CD4-positive, CD25-positive, alpha-beta regulatory T cell (primary cell): ENCODE results near the gene CORO2A. TPM values are rescaled to one million over a fixed set of nuclear protein-coding genes. Genes with fewer than 3 reads are reported as not detected.

Experiments
- ATAC-seq, 2 donors: fragments of 150-1000 bp; cut with Tn5 transposase; one replicate each; pipeline ENCODE4 v1.10.0; 2021; ENCODE audit warnings: low read depth in 2 of 2, moderate number of reproducible peaks in 2 of 2, moderate library complexity in 1 of 2
- DNase-seq, 3 donors: peaks; one replicate each; pipeline versions ENCODE4 v3.0.0 to v3.0.0-alpha.2; 2012 to 2022; ENCODE audit warnings: mixed read lengths in 1 of 3
- H3K27ac ChIP-seq: one replicate; pipeline ENCODE4 v1.7.0; 2013; ENCODE audit warnings: mild to moderate bottlenecking, low read length; ENCODE audit not compliant: insufficient read depth, poor library complexity, severe bottlenecking
- H3K27me3 ChIP-seq: one replicate; pipeline ENCODE4 v1.7.0; 2013; ENCODE audit warnings: low read length; ENCODE audit not compliant: control insufficient read depth, insufficient read depth
- H3K36me3 ChIP-seq: one replicate; pipeline ENCODE4 v1.7.0; 2013; ENCODE audit warnings: mild to moderate bottlenecking, low read length, moderate library complexity; ENCODE audit not compliant: control insufficient read depth, insufficient read depth
- H3K4me1 ChIP-seq: 2 replicates; pipeline ENCODE4 v1.7.0; 2013; ENCODE audit warnings: mild to moderate bottlenecking, low read length; ENCODE audit not compliant: insufficient read depth, control insufficient read depth, poor library complexity, severe bottlenecking
- H3K4me3 ChIP-seq: one replicate; pipeline ENCODE4 v1.7.0; 2013; ENCODE audit warnings: low read depth, mild to moderate bottlenecking, low read length, moderate library complexity
- H3K9me3 ChIP-seq, 2 experiments: 1 replicate in 1 of 2; 2 replicates in 1 of 2; pipeline ENCODE4 v1.7.0; 2013; ENCODE audit warnings: low read length in 2 of 2, mild to moderate bottlenecking in 1 of 2, moderate library complexity in 1 of 2; ENCODE audit not compliant: control insufficient read depth in 2 of 2
- H3K27ac Mint-ChIP-seq, 3 donors: one replicate each; pipeline ENCODE4 v1.8.0; 2020 to 2022; ENCODE audit warnings: mild to moderate bottlenecking in 3 of 3, mixed read lengths in 3 of 3, moderate library complexity in 2 of 3
- H3K27me3 Mint-ChIP-seq: one replicate; pipeline ENCODE4 v1.8.0; 2022; ENCODE audit warnings: mild to moderate bottlenecking, mixed read lengths
- H3K36me3 Mint-ChIP-seq: one replicate; pipeline ENCODE4 v1.8.0; 2020; ENCODE audit warnings: mixed read lengths
- H3K4me1 Mint-ChIP-seq, 4 donors: one replicate each; pipeline ENCODE4 v1.8.0; 2020 to 2022; ENCODE audit warnings: mixed read lengths in 4 of 4, mild to moderate bottlenecking in 1 of 4
- H3K4me3 Mint-ChIP-seq, 4 donors: one replicate each; pipeline ENCODE4 v1.8.0; 2020 to 2022; ENCODE audit warnings: mild to moderate bottlenecking in 4 of 4, mixed read lengths in 4 of 4, moderate library complexity in 3 of 4
- H3K9me3 Mint-ChIP-seq, 7 donors: one replicate each; pipeline ENCODE4 v1.8.0; 2020 to 2022; ENCODE audit warnings: mixed read lengths in 7 of 7, mild to moderate bottlenecking in 3 of 7, moderate library complexity in 2 of 7
- polyA plus RNA-seq, 4 donors: library from polyadenylated mRNA; unstranded; fragments of 300-500 nt; fragmentation: Illumina TruSeq; gene quantifications; one replicate each; pipeline ENCODE4 v1.2.3, GENCODE V29; 2021
- total RNA-seq: library from RNA; stranded (reverse); gene quantifications from one replicate; pipeline ENCODE4 v1.2.3, GENCODE V29; 2022

CORO2A gene
- total and polyA plus RNA-seq, 5 donors from 2014 or later = 13.4 to 27.0 (median 14.1) TPM

DNA sequence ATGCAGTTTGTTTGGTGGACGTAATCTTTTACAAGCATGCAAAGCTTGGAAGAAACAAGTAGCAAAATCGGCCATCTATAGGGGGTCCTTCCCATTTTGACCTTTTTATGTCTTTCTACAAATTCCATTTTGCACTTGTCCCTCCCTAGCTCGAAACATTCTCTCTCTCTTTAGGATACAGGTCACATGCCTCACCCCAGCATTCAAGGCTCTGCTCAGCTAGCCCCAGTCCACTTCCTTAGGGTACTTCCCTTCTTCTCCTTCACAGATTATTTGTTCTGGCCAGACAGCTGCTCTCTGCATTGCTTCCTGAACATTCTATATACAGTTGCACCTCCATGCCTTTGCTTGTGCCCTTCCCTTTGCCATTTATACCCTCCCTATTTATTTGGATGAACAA is 41.7 kb downstream of the CORO2A start:
- peaks cover 0 to 2% (median 0%) of the 10 kb centered on the region in 7 donors for H3K9me3 Mint-ChIP-seq
- Histone ChIP-seq H3K27ac (no peak overlapping the region), H3K9me3 (no peaks in the 10 kb centered on the region), H3K4me1 (peaks cover 5% of the 10 kb centered on the region), H3K27me3 (no peaks in the 10 kb centered on the region), H3K4me3 (no peak overlapping the region), H3K36me3 (peaks cover 26% of the 10 kb centered on the region)
- DNase-seq = no peak
- peaks cover 16 to 41% (median 27%) of the 10 kb centered on the region in 4 donors for H3K4me1 Mint-ChIP-seq
- no peaks in the 10 kb centered on the region for H3K27me3 Mint-ChIP-seq
- ATAC-seq = no peak
- no peak overlapping the region for H3K4me3 Mint-ChIP-seq
- peaks cover 21% of the 10 kb centered on the region for H3K36me3 Mint-ChIP-seq
- H3K27ac Mint-ChIP-seq = peak overlapping the region in 2 of 3 donors; percentile 2 to 77

DNA sequence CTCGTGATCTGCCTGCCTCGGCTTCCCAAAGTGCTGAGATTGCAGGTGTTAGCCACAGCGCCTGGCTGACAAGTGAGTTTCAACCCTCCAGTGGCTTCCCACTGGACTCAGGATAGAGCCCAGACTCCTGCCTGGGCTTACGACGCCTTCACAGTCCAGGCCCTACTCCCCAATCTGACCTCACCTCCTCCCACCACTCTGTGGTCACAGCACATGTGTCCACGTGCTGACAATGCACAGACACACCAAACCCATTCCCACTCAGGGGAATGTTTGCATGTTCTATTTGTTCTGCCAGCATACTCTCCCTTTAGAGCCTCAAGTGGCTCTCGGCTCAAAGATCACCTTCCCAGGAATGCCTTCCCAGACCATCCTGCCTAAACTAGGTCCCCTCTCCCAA is 42.3 kb downstream of the CORO2A start:
- peaks cover 25% of the 10 kb centered on the region for H3K36me3 ChIP-seq
- H3K9me3 ChIP-seq = no peaks in the 10 kb centered on the region
- no peaks in the 10 kb centered on the region for H3K27me3 Mint-ChIP-seq
- H3K27ac ChIP-seq = no peak overlapping the region
- H3K4me1 Mint-ChIP-seq = peaks cover 16 to 45% (median 31%) of the 10 kb centered on the region in 4 donors
- no peak overlapping the region for H3K4me3 Mint-ChIP-seq
- DNase-seq = no peak
- peaks cover 23% of the 10 kb centered on the region for H3K36me3 Mint-ChIP-seq
- peak overlapping the region; percentile 48 to 83 (median 69) for H3K27ac Mint-ChIP-seq
- no peak for ATAC-seq
- H3K9me3 Mint-ChIP-seq = peaks cover 0 to 2% (median 0%) of the 10 kb centered on the region in 7 donors
- H3K4me1 ChIP-seq = peaks cover 5% of the 10 kb centered on the region
- no peak overlapping the region for H3K4me3 ChIP-seq
- H3K27me3 ChIP-seq = no peaks in the 10 kb centered on the region

DNA sequence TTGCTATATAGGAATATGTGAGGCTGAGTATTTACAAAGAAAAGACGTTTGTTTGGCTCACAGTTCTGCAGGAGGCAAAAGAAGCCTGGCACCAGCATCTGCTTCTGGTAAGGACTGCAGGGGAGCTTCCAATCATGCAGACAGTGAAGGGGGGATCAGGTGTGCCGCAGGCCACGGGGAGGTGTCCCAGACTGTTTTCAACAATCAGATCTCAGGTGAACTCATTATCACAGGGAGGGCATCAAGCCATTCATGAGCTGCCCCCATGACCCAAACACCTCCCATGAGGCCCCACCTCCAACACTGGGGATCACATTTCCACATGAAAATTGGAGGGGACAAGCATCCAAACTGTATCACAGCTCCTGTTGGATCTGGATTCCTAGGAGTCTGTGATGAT is 43.0 kb downstream of the CORO2A start:
- peak overlapping the region in 2 of 3 donors; percentile 69 to 83 for H3K27ac Mint-ChIP-seq
- no peaks in the 10 kb centered on the region for H3K9me3 ChIP-seq

DNA sequence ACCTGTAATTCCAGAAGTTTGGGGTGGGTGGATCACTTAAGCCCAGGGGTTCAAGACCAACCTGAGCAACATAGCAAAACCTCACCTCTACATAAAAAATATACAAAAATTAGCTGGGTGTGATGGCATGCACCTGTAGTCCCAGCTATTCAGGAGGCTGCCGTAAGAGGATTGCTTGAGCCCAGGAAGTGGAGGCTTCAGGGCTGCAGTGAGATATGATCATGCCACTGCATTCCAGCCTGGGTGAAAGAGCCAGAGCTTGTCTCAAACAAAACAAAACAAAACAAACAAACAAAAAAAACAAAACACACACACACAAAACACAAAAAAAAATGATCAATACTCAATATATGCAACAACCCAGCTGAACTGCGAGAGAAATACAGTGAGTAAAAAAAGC is 44.0 kb downstream of the CORO2A start:
- no peak for DNase-seq
- ATAC-seq = no peak
- H3K27me3 Mint-ChIP-seq = no peaks in the 10 kb centered on the region
- H3K9me3 Mint-ChIP-seq = peaks cover 0 to 2% (median 0%) of the 10 kb centered on the region in 7 donors
- H3K27me3 ChIP-seq = no peaks in the 10 kb centered on the region
- H3K27ac Mint-ChIP-seq = peak overlapping the region in 2 of 3 donors; percentile 40 to 83
- no peak overlapping the region for H3K4me3 Mint-ChIP-seq
- H3K36me3 Mint-ChIP-seq = peaks cover 20% of the 10 kb centered on the region
- no peak overlapping the region for H3K4me3 ChIP-seq
- peaks cover 5% of the 10 kb centered on the region for H3K4me1 ChIP-seq
- H3K27ac ChIP-seq = no peak overlapping the region
- H3K4me1 Mint-ChIP-seq = peaks cover 16 to 46% (median 35%) of the 10 kb centered on the region in 4 donors
- peaks cover 22% of the 10 kb centered on the region for H3K36me3 ChIP-seq
- no peaks in the 10 kb centered on the region for H3K9me3 ChIP-seq

More for the DNA sequence above, 43.0 kb downstream of the CORO2A start:
- H3K4me3 ChIP-seq = no peak overlapping the region
- ATAC-seq = no peak
- H3K27ac ChIP-seq = no peak overlapping the region
- peaks cover 5% of the 10 kb centered on the region for H3K4me1 ChIP-seq
- Mint-ChIP-seq H3K36me3 (peaks cover 19% of the 10 kb centered on the region), H3K9me3 (peaks cover 0 to 2% (median 0%) of the 10 kb centered on the region in 7 donors), H3K27me3 (no peaks in the 10 kb centered on the region), H3K4me1 (peaks cover 16 to 45% (median 33%) of the 10 kb centered on the region in 4 donors), H3K4me3 (no peak overlapping the region)
- DNase-seq = no peak
- peaks cover 25% of the 10 kb centered on the region for H3K36me3 ChIP-seq
- no peaks in the 10 kb centered on the region for H3K27me3 ChIP-seq

DNA sequence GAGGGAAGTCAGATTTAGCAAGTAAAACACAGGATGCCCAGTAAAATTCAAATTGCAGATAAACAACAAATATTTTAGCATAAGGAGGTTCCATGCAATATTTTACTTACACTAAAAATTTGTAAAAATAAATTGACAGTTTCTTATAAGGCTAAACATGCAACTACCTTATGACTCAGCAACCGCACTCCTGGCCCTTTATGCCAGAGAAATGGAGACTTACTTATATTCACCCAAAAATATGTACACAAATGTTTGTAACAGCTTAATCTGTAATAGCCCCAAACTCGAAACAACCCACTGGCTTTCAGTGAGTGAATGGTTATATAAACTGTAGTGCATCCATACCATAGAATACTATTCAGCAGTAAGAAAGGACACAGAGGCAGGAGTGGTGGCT is 44.9 kb downstream of the CORO2A start:
- ATAC-seq = no peak
- no peak for DNase-seq
- no peaks in the 10 kb centered on the region for H3K27me3 ChIP-seq
- no peaks in the 10 kb centered on the region for H3K27me3 Mint-ChIP-seq
- H3K36me3 Mint-ChIP-seq = peaks cover 20% of the 10 kb centered on the region
- peaks cover 17% of the 10 kb centered on the region for H3K36me3 ChIP-seq
- H3K4me1 ChIP-seq = peaks cover 5% of the 10 kb centered on the region
- no peak overlapping the region for H3K27ac ChIP-seq
- H3K4me3 Mint-ChIP-seq = no peak overlapping the region
- no peak overlapping the region for H3K4me3 ChIP-seq
- H3K9me3 Mint-ChIP-seq = peaks cover 0 to 2% (median 0%) of the 10 kb centered on the region in 7 donors
- H3K9me3 ChIP-seq = no peaks in the 10 kb centered on the region
- peaks cover 16 to 46% (median 34%) of the 10 kb centered on the region in 4 donors for H3K4me1 Mint-ChIP-seq
- H3K27ac Mint-ChIP-seq = peak overlapping the region in 2 of 3 donors; percentile 12 to 71

DNA sequence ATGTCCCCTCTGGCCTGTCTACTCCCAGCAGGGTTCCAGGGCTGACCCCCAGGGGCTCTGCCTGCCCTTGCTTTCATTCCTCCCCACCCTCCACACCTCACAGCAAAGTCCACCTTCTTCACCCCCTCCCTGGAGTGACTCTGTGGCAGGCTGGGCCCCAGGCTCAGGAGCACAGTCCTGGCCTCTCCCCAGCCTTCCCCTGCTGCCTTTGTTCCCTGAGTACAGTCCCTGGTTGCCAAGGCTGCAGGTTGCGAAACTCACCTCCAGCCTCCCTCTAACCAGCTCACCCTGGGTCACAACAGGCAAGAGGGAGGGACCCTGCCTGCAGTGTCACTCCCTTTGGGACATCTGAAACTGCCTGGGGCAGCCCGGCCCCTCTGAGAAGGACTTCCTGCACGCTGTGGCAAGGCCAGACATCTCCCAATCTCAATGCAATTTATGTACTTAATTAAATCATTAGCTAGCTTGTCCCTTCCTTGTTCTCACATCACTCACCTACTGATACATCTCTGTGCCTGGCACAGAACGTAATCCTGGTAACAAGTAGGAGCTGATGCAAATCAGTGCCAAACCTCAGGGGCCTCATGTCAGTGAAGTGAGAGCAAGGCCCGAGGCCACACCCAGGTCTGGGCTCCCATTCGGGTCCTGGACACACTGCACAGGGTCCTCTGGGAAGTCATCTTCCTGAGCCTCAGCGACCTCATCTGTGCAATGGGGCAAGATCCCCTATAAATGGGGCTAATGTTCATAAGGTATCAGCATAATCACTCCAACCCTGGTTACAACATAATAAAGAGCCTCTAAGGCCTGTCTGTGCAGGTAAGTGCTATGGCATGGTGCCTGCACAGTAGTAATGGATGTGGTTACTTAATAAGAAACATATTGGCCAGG is 46.1 kb downstream of the CORO2A start:
- Histone ChIP-seq H3K36me3 (peaks cover 17% of the 10 kb centered on the region), H3K4me1 (peaks cover 5% of the 10 kb centered on the region), H3K27ac (no peak overlapping the region), H3K9me3 (no peaks in the 10 kb centered on the region), H3K4me3 (no peak overlapping the region), H3K27me3 (no peaks in the 10 kb centered on the region)
- DNase-seq = no peak
- Mint-ChIP-seq H3K36me3 (peaks cover 17% of the 10 kb centered on the region), H3K4me3 (no peak overlapping the region), H3K27me3 (no peaks in the 10 kb centered on the region), H3K4me1 (peaks cover 15 to 46% (median 33%) of the 10 kb centered on the region in 4 donors), H3K27ac (peak overlapping the region in 2 of 3 donors; percentile 73 to 74), H3K9me3 (peaks cover 0 to 2% (median 0%) of the 10 kb centered on the region in 7 donors)
- no peak for ATAC-seq

DNA sequence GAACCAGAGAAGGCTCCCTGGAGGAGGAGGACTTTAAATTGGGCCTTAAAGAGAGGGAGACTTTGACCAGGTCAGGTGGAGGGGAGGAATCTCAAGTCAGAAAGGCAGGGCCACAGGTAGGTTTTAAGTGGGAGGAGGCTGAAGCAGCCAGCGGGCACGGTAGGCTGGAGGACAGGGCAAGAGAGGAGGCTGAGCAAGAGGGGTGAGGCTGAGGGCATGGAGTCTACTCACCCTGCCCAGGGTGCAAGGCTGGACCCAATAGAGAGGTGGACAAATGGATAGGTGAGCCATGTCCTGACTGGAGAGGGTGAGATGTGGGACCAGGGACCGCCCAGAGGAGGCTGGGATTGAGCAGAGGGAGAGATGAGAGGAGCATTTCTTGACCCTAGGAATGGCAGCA is 47.8 kb downstream of the CORO2A start:
- Histone ChIP-seq H3K27ac (no peak overlapping the region), H3K36me3 (peaks cover 17% of the 10 kb centered on the region), H3K4me1 (peaks cover 5% of the 10 kb centered on the region), H3K4me3 (no peak overlapping the region), H3K9me3 (no peaks in the 10 kb centered on the region), H3K27me3 (no peaks in the 10 kb centered on the region)
- DNase-seq (no peak), ATAC-seq (no peak)
- Mint-ChIP-seq H3K36me3 (peaks cover 17% of the 10 kb centered on the region), H3K27me3 (no peaks in the 10 kb centered on the region), H3K4me1 (peaks cover 13 to 36% (median 31%) of the 10 kb centered on the region in 4 donors), H3K9me3 (no peaks in the 10 kb centered on the region), H3K27ac (peak overlapping the region in 2 of 3 donors; percentile 68 to 91), H3K4me3 (no peak overlapping the region)
